ENCODE results near the gene TBCA.

Gene TBCA

GRCh38 chr5:77642738-77643653 is 133.1 kb downstream of the TBCA start:
- DNase-seq (ENCODE audit: low read depth in 3 of 3), result no peak

GRCh38 chr5:77641963-77642737 is 134.0 kb downstream of the TBCA start:
- DNase-seq (ENCODE audit: low read depth in 3 of 3), result no peak

GRCh38 chr5:77641397-77641943 is 134.7 kb downstream of the TBCA start:
- DNase-seq (ENCODE audit: low read depth in 3 of 3), result no peak
